DND-41 (cell line): ENCODE results near the gene TMEFF2.
"Not testable (repeated sequence)": the region's sequence is repeated elsewhere in the genome, so short reads cannot be mapped to it uniquely, and the experiment has no call there.

Experiments used
- ATAC-seq: fragments of 200-7000 bp; cut with Tn5 transposase; 3 replicates; pipeline ENCODE4 v1.9.1; 2021; ENCODE audit warnings: low read depth; ENCODE audit not compliant: insufficient read depth
- DNase-seq: peaks from one replicate; pipeline ENCODE4 v3.0.0-alpha.2; 2020
- H2AFZ ChIP-seq: 2 replicates; pipeline ENCODE4 v1.6.0; 2012; ENCODE audit warnings: low read depth, low read length
- H3K27ac ChIP-seq: 2 replicates; pipeline ENCODE4 v1.5.1; 2012; ENCODE audit warnings: low read length, inconsistent platforms
- H3K27me3 ChIP-seq: fragments of 200-600 bp; sonication (generic); 2 replicates; pipeline ENCODE4 v1.6.0; 2012; ENCODE audit warnings: low read length, mild to moderate bottlenecking, inconsistent platforms; ENCODE audit not compliant: insufficient read depth, poor library complexity
- H3K36me3 ChIP-seq: 2 replicates; pipeline ENCODE4 v1.5.1; 2012; ENCODE audit warnings: low read length, inconsistent platforms; ENCODE audit not compliant: insufficient read depth
- H3K4me1 ChIP-seq: 2 replicates; pipeline ENCODE4 v1.5.1; 2012; ENCODE audit warnings: mild to moderate bottlenecking, low read length; ENCODE audit not compliant: insufficient read depth
- H3K4me2 ChIP-seq: 2 replicates; pipeline ENCODE4 v1.6.0; 2012; ENCODE audit warnings: mild to moderate bottlenecking, moderate library complexity, low read length, inconsistent platforms; ENCODE audit not compliant: insufficient read depth
- H3K4me3 ChIP-seq, 2 experiments: fragments of 200-600 bp in 1 of 2; shearing (Covaris generic) in 1 of 2; 2 replicates each; pipeline ENCODE4 v1.5.1; 2012 to 2016; ENCODE audit warnings: inconsistent platforms in 2 of 2, low read length in 2 of 2, mild to moderate bottlenecking in 2 of 2, low read depth in 1 of 2, moderate library complexity in 1 of 2
- H3K79me2 ChIP-seq: 2 replicates; pipeline ENCODE4 v1.6.0; 2012; ENCODE audit warnings: low read length, inconsistent platforms; ENCODE audit not compliant: insufficient read depth
- H3K9ac ChIP-seq: 2 replicates; pipeline ENCODE4 v1.6.0; 2012; ENCODE audit warnings: low read depth, mild to moderate bottlenecking, inconsistent platforms, low read length, moderate library complexity
- H3K9me3 ChIP-seq: 2 replicates; pipeline ENCODE4 v1.5.1; 2012; ENCODE audit warnings: low read length, moderate library complexity, mild to moderate bottlenecking, inconsistent platforms; ENCODE audit not compliant: insufficient read depth, severe bottlenecking
- H4K20me1 ChIP-seq: 2 replicates; pipeline ENCODE4 v1.6.0; 2012; ENCODE audit warnings: low read length; ENCODE audit not compliant: insufficient read depth
- EZH2 ChIP-seq: IDR thresholded peaks from 3 replicates; pipeline ENCODE4 v1.6.1; 2012; ENCODE audit warnings: borderline replicate concordance, low read depth, mild to moderate bottlenecking, moderate library complexity, low read length, inconsistent platforms; ENCODE audit not compliant: severe bottlenecking
- TF ChIP-seq, protein P1 (sequence below): IDR thresholded peaks from 2 replicates; pipeline ENCODE4 v1.5.1; 2012; ENCODE audit warnings: borderline replicate concordance, low read length, moderate library complexity, mild to moderate bottlenecking; ENCODE audit not compliant: poor library complexity, severe bottlenecking; ENCODE audit errors: extremely low read depth

The TMEFF2 gene

DNA sequence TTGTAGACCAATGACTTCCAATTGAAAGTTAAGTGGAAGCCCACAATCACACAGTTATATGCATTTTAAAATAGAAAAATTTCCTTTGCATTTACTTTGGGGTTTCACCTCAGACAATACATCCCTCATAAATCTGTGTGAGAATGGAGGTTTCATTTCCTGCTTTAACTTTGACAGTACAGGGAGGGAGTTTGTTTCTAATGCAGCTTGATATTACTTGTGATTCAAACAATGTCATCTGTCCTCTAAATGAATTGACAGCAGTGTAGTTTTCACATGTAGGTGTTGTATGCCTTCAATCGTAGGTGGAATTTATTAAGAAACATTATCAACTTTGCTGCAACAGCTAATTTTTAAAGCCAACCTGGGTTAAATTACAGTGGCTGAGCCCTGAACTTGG, 75.2 kb downstream of the TMEFF2 start:
- no peaks in the 10 kb centered on the region for H3K79me2 ChIP-seq
- TF ChIP-seq EZH2: no peak
- TF ChIP-seq, protein P1, sequence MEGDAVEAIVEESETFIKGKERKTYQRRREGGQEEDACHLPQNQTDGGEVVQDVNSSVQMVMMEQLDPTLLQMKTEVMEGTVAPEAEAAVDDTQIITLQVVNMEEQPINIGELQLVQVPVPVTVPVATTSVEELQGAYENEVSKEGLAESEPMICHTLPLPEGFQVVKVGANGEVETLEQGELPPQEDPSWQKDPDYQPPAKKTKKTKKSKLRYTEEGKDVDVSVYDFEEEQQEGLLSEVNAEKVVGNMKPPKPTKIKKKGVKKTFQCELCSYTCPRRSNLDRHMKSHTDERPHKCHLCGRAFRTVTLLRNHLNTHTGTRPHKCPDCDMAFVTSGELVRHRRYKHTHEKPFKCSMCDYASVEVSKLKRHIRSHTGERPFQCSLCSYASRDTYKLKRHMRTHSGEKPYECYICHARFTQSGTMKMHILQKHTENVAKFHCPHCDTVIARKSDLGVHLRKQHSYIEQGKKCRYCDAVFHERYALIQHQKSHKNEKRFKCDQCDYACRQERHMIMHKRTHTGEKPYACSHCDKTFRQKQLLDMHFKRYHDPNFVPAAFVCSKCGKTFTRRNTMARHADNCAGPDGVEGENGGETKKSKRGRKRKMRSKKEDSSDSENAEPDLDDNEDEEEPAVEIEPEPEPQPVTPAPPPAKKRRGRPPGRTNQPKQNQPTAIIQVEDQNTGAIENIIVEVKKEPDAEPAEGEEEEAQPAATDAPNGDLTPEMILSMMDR: no peak
- no peaks in the 10 kb centered on the region for H4K20me1 ChIP-seq
- H3K9ac ChIP-seq: no peak overlapping the region
- no peak overlapping the region for H2AFZ ChIP-seq
- ATAC-seq: no peak
- no peaks in the 10 kb centered on the region for H3K36me3 ChIP-seq
- no peak for DNase-seq
- H3K9me3 ChIP-seq: no peaks in the 10 kb centered on the region
- H3K4me1 ChIP-seq: no peaks in the 10 kb centered on the region
- no peak overlapping the region for H3K4me3 ChIP-seq
- H3K27ac ChIP-seq: no peak overlapping the region
- no peak overlapping the region for H3K4me2 ChIP-seq
- H3K27me3 ChIP-seq: peaks cover 10% of the 10 kb centered on the region

DNA sequence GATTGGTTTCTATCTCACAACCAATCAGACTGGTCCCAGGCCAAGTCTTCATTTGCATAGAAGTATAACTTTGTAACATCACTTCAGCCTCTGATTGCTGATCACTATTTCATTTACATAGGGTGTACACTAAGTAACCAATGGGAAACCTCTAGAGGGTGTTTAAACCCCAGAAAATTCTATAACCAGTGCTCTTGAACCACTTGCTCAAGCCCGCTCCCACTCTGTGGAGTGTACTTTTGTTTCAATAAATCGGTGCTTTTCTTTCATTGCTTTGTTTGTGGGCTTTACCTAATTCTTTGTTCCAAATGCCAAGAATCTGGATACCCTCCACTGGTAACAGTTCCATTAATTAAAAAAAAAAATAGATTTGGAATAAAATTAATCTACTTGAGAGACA, 77.0 kb downstream of the TMEFF2 start:
- Histone ChIP-seq H3K4me1 (no peaks in the 10 kb centered on the region), H3K27me3 (peaks cover 3% of the 10 kb centered on the region), H3K9ac (no peak overlapping the region), H3K4me2 (no peak overlapping the region), H2AFZ (no peak overlapping the region), H3K79me2 (no peaks in the 10 kb centered on the region), H3K4me3 (no peak overlapping the region), H3K36me3 (no peaks in the 10 kb centered on the region), H3K27ac (no peak overlapping the region), H3K9me3 (no peaks in the 10 kb centered on the region), H4K20me1 (no peaks in the 10 kb centered on the region)
- no peak for TF ChIP-seq EZH2
- TF ChIP-seq, protein P1: no peak
- DNase-seq: no peak
- no peak for ATAC-seq

DNA sequence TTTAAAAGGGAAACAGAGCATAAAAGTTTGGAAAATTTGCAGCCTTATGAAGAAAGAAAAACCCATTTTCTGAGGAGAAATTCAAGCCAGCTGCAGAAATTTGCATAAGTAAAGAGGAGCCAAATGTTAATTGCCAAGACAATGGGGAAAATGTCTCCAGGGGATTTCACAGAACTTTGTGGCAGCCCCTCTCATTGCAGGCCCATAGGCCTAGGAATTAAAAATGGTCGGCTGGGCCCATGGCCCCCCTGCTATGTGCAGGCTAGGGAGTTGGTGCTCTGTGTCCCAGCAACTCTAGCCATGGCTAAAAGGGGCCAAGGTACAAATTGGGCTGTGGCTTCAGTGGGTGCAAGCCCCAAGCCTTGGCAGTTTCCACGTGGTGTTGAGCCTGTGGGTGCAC, 83.2 kb downstream of the TMEFF2 start:
- DNase-seq, H3K79me2 ChIP-seq, H4K20me1 ChIP-seq, H3K27ac ChIP-seq, H3K4me2 ChIP-seq, ATAC-seq, H3K36me3 ChIP-seq, H3K4me3 ChIP-seq, H3K27me3 ChIP-seq, H3K9ac ChIP-seq, H2AFZ ChIP-seq, H3K4me1 ChIP-seq, H3K9me3 ChIP-seq: not testable (repeated sequence)

DNA sequence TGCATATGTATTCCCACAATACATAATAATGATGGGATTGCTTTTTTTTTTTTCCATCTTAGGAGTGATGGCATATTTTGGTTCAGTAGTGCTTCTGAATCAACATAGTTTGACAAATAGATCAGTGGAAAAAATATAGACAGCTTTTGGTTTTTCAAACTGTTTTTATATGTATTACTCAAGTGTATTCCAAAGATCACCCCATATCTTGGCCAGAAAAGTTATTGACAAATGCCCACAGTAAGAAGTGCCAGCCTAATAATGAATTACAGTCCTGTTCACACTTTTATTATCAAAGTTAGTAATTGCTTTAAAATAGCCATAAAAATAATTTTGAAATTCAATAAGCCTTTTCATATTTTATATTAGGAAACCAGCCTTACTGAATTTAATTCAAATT, 95.0 kb downstream of the TMEFF2 start:
- Histone ChIP-seq H3K79me2 (no peaks in the 10 kb centered on the region), H2AFZ (no peak overlapping the region), H3K4me3 (no peak overlapping the region), H3K4me1 (no peaks in the 10 kb centered on the region), H3K9me3 (no peaks in the 10 kb centered on the region), H3K27me3 (no peaks in the 10 kb centered on the region), H3K9ac (no peak overlapping the region), H3K36me3 (no peaks in the 10 kb centered on the region), H4K20me1 (no peaks in the 10 kb centered on the region), H3K4me2 (no peak overlapping the region), H3K27ac (no peak overlapping the region)
- TF ChIP-seq EZH2: no peak
- TF ChIP-seq, protein P1: no peak
- no peak for ATAC-seq
- DNase-seq: no peak
